Right renal cortex interstitium (tissue), 3 donors: ENCODE measurements around the gene TMEM42. TPM values are rescaled to one million over a fixed set of nuclear protein-coding genes. Genes with fewer than 3 reads are reported as not detected.
A peak's percentile ranks its signal among the peaks of the same experiment; 100 is the strongest.

Experiments used
- DNase-seq, 3 donors: peaks; one replicate each; pipeline ENCODE4 v3.0.0-alpha.2; 2013; ENCODE audit warnings: low read depth in 3 of 3, low spot score in 2 of 3
- polyA plus RNA-seq, 3 donors: library from polyadenylated mRNA; unstranded; fragments of 120-200 nt; gene quantifications; one replicate each; pipeline ENCODE4 v1.2.1, GENCODE V29; 2013; ENCODE audit not compliant: insufficient read length in 3 of 3

The TMEM42 gene
- polyA plus RNA-seq, 3 donors = 27.6 to 30.9 (median 30.1) TPM

DNA sequence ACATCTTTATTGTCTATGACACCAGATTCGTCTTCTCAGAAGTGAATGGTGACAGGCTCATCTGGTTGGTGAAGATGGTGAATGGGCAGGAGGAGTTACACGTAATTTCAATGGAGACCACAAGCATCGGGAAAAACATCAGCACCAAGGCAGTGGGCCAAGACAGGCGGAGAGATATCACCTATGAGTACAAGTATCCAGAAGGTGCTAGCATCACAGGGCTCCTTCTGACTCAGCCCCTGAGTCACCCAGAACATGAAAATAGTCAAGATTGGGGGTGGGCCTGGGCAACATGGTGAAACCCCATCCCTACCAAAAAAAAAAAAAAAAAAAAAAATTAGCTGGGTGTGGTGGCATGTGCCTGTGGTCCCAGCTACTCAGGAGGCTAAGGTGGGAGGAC lies 45.3 kb downstream of the TMEM42 start:
- DNase-seq = no peak

- no peak for DNase-seq
These were observed 45.9 kb downstream of the TMEM42 start for GRCh38 chr3:44907612-44908011.

DNA sequence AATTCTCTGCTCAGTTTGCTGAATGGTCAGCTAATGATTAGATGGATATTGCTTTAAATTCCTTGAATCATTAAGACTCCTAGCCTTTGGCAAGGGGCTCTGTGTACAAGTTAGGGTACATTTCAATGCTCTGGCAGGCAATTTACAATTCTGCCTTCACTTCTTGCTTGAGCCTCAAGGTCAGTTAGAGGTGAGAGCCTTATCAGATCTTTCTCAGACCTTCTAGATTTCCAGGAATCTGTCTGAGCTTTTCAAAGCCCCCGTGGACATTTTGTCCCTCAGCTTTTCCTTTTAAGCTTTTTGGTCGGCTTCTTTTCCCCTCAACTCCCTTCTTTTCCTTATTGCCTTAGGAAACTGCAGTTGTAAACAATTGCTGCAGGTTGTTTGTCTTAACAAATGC lies 47.4 kb downstream of the TMEM42 start:
- no peak for DNase-seq

DNA sequence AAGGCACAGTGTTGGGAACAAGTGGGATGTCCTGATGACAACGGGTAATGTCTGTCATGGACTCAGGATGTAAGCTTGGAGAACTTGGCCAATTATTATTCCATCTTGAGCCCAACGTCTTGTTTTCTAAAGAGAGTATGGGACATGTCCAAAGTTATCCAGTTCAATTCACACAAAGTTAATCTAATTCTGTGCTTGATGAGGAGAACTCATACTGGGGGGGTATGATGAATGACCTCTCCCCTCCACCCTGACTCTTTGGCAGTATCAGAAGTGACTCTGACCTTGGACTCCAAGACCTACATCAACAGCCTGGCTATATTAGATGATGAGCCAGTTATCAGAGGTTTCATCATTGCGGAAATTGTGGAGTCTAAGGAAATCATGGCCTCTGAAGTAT lies 49.0 kb downstream of the TMEM42 start:
- no peak for DNase-seq

GRCh38 chr3:44913868-44914468 lies 52.3 kb downstream of the TMEM42 start:
- DNase-seq = peak; percentile 13 to 27 (median 13)

DNA sequence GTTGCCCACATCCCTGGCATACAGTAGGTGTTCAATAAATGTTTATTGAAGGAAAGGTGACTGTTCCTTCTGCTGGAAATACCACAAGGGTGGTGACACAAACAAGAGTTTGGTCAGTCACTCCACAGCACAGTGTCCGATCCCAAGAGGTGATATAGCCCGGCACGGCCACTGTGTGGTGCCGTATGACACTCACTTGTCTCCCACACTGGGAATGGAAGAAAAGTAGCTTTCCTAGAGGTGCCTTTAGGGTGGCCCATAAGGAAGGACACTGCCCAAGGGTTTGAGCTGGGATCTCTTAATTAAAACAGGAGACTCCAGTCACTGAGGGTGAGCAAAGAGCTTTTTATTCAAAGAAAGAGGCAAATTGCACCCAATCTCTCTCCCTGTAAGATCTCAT lies 53.2 kb downstream of the TMEM42 start:
- DNase-seq = no peak

Other genes starting within 250 kb of the TMEM42 start
- 10 to 100 TPM; 31.8 to 39.9 (median 34.3) TPM for gene ZNF197, start 236.9 kb upstream of the TMEM42 start, polyA plus RNA-seq
- 10 to 100 TPM; 10.4 to 11.5 (median 10.4) TPM for gene ZNF35, start 213.2 kb upstream of the TMEM42 start, polyA plus RNA-seq
- gene ZNF502, start 149.3 kb upstream of the TMEM42 start, polyA plus RNA-seq = 10 to 100 TPM; 13.8 to 15.5 (median 14.0) TPM
- gene ZNF501, start 132.3 kb upstream of the TMEM42 start, polyA plus RNA-seq = 10 to 100 TPM; 12.2 to 13.5 (median 13.2) TPM
- gene KIAA1143, start 100.3 kb upstream of the TMEM42 start, polyA plus RNA-seq = 10 to 100 TPM; 54.7 to 71.4 (median 61.1) TPM
- gene KIF15, start 100.1 kb upstream of the TMEM42 start, polyA plus RNA-seq = 10 to 100 TPM; 25.8 to 30.2 (median 27.5) TPM
- under 1 TPM; 0.06 to 0.11 (median 0.07) TPM for gene TGM4, start 12.7 kb downstream of the TMEM42 start, polyA plus RNA-seq
- 10 to 100 TPM; 76.1 to 81.4 (median 80.0) TPM for gene ZDHHC3, start 114.3 kb downstream of the TMEM42 start, polyA plus RNA-seq
- gene EXOSC7, start 114.3 kb downstream of the TMEM42 start, polyA plus RNA-seq = 10 to 100 TPM; 49.5 to 51.7 (median 51.5) TPM
- 10 to 100 TPM; 19.9 to 22.8 (median 20.9) TPM for gene CLEC3B, start 164.4 kb downstream of the TMEM42 start, polyA plus RNA-seq